B cell (primary cell): ENCODE data around the gene PRSS38. TPM values are rescaled to one million over a fixed set of nuclear protein-coding genes. Genes with fewer than 3 reads are reported as not detected.

Experiments
- ATAC-seq: fragments of 200-7000 bp; cut with Tn5 transposase; one replicate; pipeline ENCODE4 v1.10.0; 2021; ENCODE audit warnings: low read depth, mild to moderate bottlenecking, moderate number of reproducible peaks, moderate library complexity
- CTCF ChIA-PET: fragments of 350-600 bp; sonication (Branson Sonifier 250); formaldehyde crosslinking; loops from one replicate; lab custom pipeline; 2021; ENCODE audit warnings: antibody characterized with exemption, inconsistent platforms; lab: Charles Lee
- POLR2A ChIA-PET: fragments of 350-600 bp; sonication (Branson Sonifier 250); formaldehyde crosslinking; loops from one replicate; lab custom pipeline; 2021; ENCODE audit warnings: antibody characterized with exemption; lab: Charles Lee
- DNase-seq: peaks from one replicate; pipeline ENCODE4 v3.0.0; 2013
- H2AFZ ChIP-seq: 2 replicates; pipeline ENCODE4 v1.6.1; 2012; ENCODE audit warnings: mild to moderate bottlenecking, low read depth, low read length; ENCODE audit not compliant: insufficient read depth, poor library complexity, severe bottlenecking
- H3K27ac ChIP-seq, 2 donors: 1 replicate in 1 of 2; 2 replicates in 1 of 2; pipeline ENCODE4 v1.5.1; 2012 to 2013; ENCODE audit warnings: low read length in 2 of 2, mild to moderate bottlenecking in 2 of 2, moderate library complexity in 1 of 2
- H3K27me3 ChIP-seq, 4 experiments: fragments of 200-600 bp in 1 of 4; sonication (generic) in 1 of 4; replicated peaks in 1 of 4; 1 replicate in 2 of 4; 2 replicates in 2 of 4; pipeline versions ENCODE4 v1.6.1 to v1.7.0; 2013 to 2016; ENCODE audit warnings: low read length in 3 of 4, mild to moderate bottlenecking in 2 of 4, mixed read lengths in 1 of 4, moderate library complexity in 1 of 4; ENCODE audit not compliant: insufficient read depth in 4 of 4, control insufficient read depth in 3 of 4; ENCODE audit errors: control extremely low read depth in 1 of 4
- H3K36me3 ChIP-seq, 2 experiments: replicated peaks in 1 of 2; 1 replicate in 1 of 2; 2 replicates in 1 of 2; pipeline versions ENCODE4 v1.6.1 to v1.7.1; 2013; ENCODE audit warnings: low read length in 1 of 2; ENCODE audit not compliant: insufficient read depth in 2 of 2, control insufficient read depth in 1 of 2; ENCODE audit errors: control extremely low read depth in 1 of 2, extremely low read depth in 1 of 2
- H3K4me1 ChIP-seq, 2 donors: fragments of 200-600 bp in 1 of 2; sonication (generic) in 1 of 2; 1 replicate in 1 of 2; 2 replicates in 1 of 2; pipeline versions ENCODE4 v1.5.1 to v1.6.1; 2013 to 2017; ENCODE audit warnings: low read length in 2 of 2; ENCODE audit not compliant: control insufficient read depth in 2 of 2, insufficient read depth in 2 of 2
- H3K4me2 ChIP-seq: replicated peaks from 2 replicates; pipeline ENCODE3; 2012; ENCODE audit warnings: mild to moderate bottlenecking, low read depth, low read length; ENCODE audit not compliant: poor library complexity, severe bottlenecking
- H3K4me3 ChIP-seq, 5 experiments: fragments of 200-600 bp in 1 of 5; sonication (generic) in 1 of 5; 1 replicate in 3 of 5; 2 replicates in 2 of 5; pipeline versions ENCODE4 v1.5.1 to v1.7.0; 2011 to 2016; ENCODE audit warnings: low read length in 4 of 5, mild to moderate bottlenecking in 4 of 5, low read depth in 2 of 5, control low read depth in 1 of 5, moderate library complexity in 1 of 5; ENCODE audit not compliant: insufficient read depth in 1 of 5; ENCODE audit errors: control extremely low read depth in 1 of 5, extremely low read depth in 1 of 5
- H3K79me2 ChIP-seq: fragments of 200-600 bp; sonication (generic); one replicate; pipeline ENCODE4 v1.6.0; 2016; ENCODE audit warnings: low read length; ENCODE audit not compliant: control insufficient read depth, insufficient read depth
- H3K9ac ChIP-seq: fragments of 200-600 bp; sonication (generic); 2 replicates; pipeline ENCODE4 v1.6.1; 2017; ENCODE audit warnings: mild to moderate bottlenecking, low read length, moderate library complexity
- H3K9me3 ChIP-seq, 3 donors: one replicate each; pipeline versions ENCODE4 v1.6.1 to v1.7.1; 2013; ENCODE audit warnings: low read length in 2 of 3; ENCODE audit not compliant: control insufficient read depth in 2 of 3, insufficient read depth in 1 of 3; ENCODE audit errors: control extremely low read depth in 1 of 3
- H4K20me1 ChIP-seq: 2 replicates; pipeline ENCODE4 v1.6.0; 2012; ENCODE audit warnings: mild to moderate bottlenecking, low read length; ENCODE audit not compliant: insufficient read depth, control insufficient read depth, poor library complexity, severe bottlenecking
- H3K27ac Mint-ChIP-seq: one replicate; pipeline ENCODE4 v1.8.0; 2021; ENCODE audit warnings: mixed read lengths
- H3K27me3 Mint-ChIP-seq: one replicate; pipeline ENCODE4 v1.8.0; 2021; ENCODE audit warnings: mixed read lengths
- H3K4me1 Mint-ChIP-seq: one replicate; pipeline ENCODE4 v1.8.0; 2021; ENCODE audit warnings: mixed read lengths
- H3K4me3 Mint-ChIP-seq: one replicate; pipeline ENCODE4 v1.8.0; 2021; ENCODE audit warnings: mixed read lengths
- H3K9me3 Mint-ChIP-seq: one replicate; pipeline ENCODE4 v1.8.0; 2022; ENCODE audit warnings: mixed read lengths; ENCODE audit not compliant: insufficient read depth
- EZH2 ChIP-seq: IDR thresholded peaks from 2 replicates; pipeline ENCODE4 v1.6.1; 2012; ENCODE audit warnings: borderline replicate concordance, low read depth, mild to moderate bottlenecking, moderate library complexity, low read length; ENCODE audit not compliant: insufficient read depth, poor library complexity, severe bottlenecking
- WGBS: methylation state at CpG from one replicate; pipeline ENCODE4 v1.1.5; 2013; ENCODE audit warnings: missing lambda C conversion rate; ENCODE audit not compliant: insufficient coverage; 5-methylcytosine and 5-hydroxymethylcytosine counted together
- intact Hi-C: fragments of 100-400 bp; cut with micrococcal nuclease; formaldehyde crosslinking; loops from one replicate; pipeline ENCODE4 v1.10.0; 2022
- polyA plus RNA-seq: library from polyadenylated mRNA; depleted of rRNA; stranded (reverse); fragments of >200 nt; gene quantifications from 2 replicates; pipeline ENCODE4 v1.2.3, GENCODE V29; 2012
- total RNA-seq, 2 donors: library from RNA; stranded (reverse); fragments of 120-200 nt in 1 of 2; gene quantifications; 1 replicate in 1 of 2; 2 replicates in 1 of 2; pipeline versions ENCODE4 v1.2.3 to v1.2.4, GENCODE V29; 2013 to 2022
- TF ChIP-seq, protein P1 (sequence below): fragments of 200-600 bp; IDR thresholded peaks from one replicate; pipeline ENCODE4 v1.8.0; 2022; ENCODE audit warnings: antibody characterized with exemption, mild to moderate bottlenecking

The PRSS38 gene
- total and polyA plus RNA-seq, 2 donors (not counting 1 experiment from before 2014, with no cell fraction given) = not detected

DNA sequence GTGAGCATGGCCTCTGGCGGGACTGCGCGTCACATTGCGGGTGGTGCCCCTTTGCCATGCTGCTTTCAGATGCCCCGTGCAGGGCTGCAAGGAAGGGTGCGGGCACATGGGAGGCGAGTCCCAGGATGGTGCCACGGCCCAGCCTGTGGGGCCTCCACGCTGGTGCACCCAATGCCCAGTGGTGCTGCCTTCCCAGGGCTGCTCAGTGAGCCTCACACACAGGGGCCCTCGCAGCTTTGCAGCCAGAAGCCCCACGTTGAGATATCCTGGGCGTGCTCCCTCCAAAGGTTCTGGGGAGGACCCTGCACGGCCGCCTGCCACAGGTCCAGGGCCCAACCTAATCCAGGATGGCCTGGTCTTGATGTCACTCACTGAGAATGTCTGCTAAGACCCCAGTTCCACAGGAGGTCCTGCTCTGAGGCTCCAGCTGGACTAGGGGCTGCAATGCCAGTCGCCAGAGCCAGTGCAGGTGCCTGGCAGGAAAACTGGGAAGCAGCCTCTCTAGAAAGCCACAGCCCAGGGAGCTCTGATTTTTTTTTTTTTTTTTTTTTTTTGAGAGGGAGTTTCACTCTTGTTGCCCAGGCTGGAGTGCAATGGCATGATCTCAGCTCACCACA is 34.1 kb upstream of the PRSS38 start:
- ATAC-seq (no peak), DNase-seq (no peak)
- ChIA-PET CTCF (no interaction called here), POLR2A (no interaction called here)
- WGBS = 96% methylated on average over 14 of the region's 15 CpGs
- Histone ChIP-seq H2AFZ (no peak overlapping the region), H3K9me3 (peaks cover 0 to 17% (median 0%) of the 10 kb centered on the region in 3 donors), H3K79me2 (no peaks in the 10 kb centered on the region), H3K4me1 (peaks cover 10 to 14% of the 10 kb centered on the region in 2 donors), H3K36me3 (peaks cover 0 to 18% of the 10 kb centered on the region in 2 experiments), H3K27me3 (no peaks in the 10 kb centered on the region), H3K4me2 (no peak overlapping the region), H3K9ac (no peak overlapping the region), H4K20me1 (no peaks in the 10 kb centered on the region), H3K4me3 (no peak overlapping the region), H3K27ac (no peak overlapping the region)
- peaks cover 10% of the 10 kb centered on the region for H3K4me1 Mint-ChIP-seq
- no peak overlapping the region for H3K4me3 Mint-ChIP-seq
- intact Hi-C loops = loop anchor here (10.0 kb wide), 1 partner anchor 703 kb away; the partner anchor contains the start of gene RNF187
- no peaks in the 10 kb centered on the region for H3K27me3 Mint-ChIP-seq
- no peaks in the 10 kb centered on the region for H3K9me3 Mint-ChIP-seq
- TF ChIP-seq, protein P1, sequence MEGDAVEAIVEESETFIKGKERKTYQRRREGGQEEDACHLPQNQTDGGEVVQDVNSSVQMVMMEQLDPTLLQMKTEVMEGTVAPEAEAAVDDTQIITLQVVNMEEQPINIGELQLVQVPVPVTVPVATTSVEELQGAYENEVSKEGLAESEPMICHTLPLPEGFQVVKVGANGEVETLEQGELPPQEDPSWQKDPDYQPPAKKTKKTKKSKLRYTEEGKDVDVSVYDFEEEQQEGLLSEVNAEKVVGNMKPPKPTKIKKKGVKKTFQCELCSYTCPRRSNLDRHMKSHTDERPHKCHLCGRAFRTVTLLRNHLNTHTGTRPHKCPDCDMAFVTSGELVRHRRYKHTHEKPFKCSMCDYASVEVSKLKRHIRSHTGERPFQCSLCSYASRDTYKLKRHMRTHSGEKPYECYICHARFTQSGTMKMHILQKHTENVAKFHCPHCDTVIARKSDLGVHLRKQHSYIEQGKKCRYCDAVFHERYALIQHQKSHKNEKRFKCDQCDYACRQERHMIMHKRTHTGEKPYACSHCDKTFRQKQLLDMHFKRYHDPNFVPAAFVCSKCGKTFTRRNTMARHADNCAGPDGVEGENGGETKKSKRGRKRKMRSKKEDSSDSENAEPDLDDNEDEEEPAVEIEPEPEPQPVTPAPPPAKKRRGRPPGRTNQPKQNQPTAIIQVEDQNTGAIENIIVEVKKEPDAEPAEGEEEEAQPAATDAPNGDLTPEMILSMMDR = no peak
- no peak for TF ChIP-seq EZH2
- no peak overlapping the region for H3K27ac Mint-ChIP-seq

DNA sequence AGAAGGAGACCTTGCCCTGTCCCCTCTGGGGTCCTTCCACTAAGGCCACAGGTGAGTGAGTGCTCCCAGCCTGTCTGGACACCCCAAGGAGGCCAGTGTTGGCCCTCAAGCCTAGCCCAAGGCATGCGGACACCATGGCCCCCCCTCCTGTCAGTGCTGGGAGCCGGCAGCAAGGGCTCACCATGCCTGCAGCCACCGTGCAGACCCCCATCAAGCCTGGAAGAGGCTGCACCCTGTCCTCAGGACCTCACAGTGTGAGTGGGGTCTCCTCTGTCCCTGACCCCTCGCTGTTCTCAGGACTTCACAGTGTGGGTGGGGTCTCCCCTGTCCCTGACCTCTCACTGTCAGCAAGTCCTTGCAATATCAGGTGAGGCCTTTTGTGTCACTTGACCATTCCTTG is 33.2 kb upstream of the PRSS38 start:
- H4K20me1 ChIP-seq = no peaks in the 10 kb centered on the region
- no peaks in the 10 kb centered on the region for H3K79me2 ChIP-seq
- Mint-ChIP-seq H3K4me3 (no peak overlapping the region), H3K27ac (no peak overlapping the region), H3K9me3 (no peaks in the 10 kb centered on the region), H3K27me3 (no peaks in the 10 kb centered on the region), H3K4me1 (peaks cover 16% of the 10 kb centered on the region)
- DNase-seq (no peak), ATAC-seq (no peak)
- TF ChIP-seq, protein P1 = no peak
- TF ChIP-seq EZH2 = no peak
- no peak overlapping the region for H3K4me3 ChIP-seq
- peaks cover 18 to 22% of the 10 kb centered on the region in 2 donors for H3K4me1 ChIP-seq
- POLR2A ChIA-PET = no interaction called here
- CTCF ChIA-PET = no interaction called here
- H2AFZ ChIP-seq = no peak overlapping the region
- no peak overlapping the region for H3K27ac ChIP-seq
- H3K9ac ChIP-seq = no peak overlapping the region
- peaks cover 0 to 17% (median 0%) of the 10 kb centered on the region in 3 donors for H3K9me3 ChIP-seq
- intact Hi-C loops = loop anchor here (10.0 kb wide), 1 partner anchor 703 kb away; the partner anchor contains the start of gene RNF187
- 94% methylated on average over 4 of the region's 4 CpGs for WGBS
- H3K27me3 ChIP-seq = no peaks in the 10 kb centered on the region
- no peak overlapping the region for H3K4me2 ChIP-seq
- peaks cover 0 to 17% of the 10 kb centered on the region in 2 experiments for H3K36me3 ChIP-seq
